HG03571 (cell line): Measurements from ENCODE around the gene TECR.
"Not testable (repeated sequence)": the region's sequence is repeated elsewhere in the genome, so short reads cannot be mapped to it uniquely, and the experiment has no call there.

Experiments
- ATAC-seq: cut with Tn5 transposase; IDR thresholded peaks from one replicate; pipeline ENCODE4 v1.9.1; 2021; ENCODE audit not compliant: unreplicated experiment

Gene TECR, protein sequence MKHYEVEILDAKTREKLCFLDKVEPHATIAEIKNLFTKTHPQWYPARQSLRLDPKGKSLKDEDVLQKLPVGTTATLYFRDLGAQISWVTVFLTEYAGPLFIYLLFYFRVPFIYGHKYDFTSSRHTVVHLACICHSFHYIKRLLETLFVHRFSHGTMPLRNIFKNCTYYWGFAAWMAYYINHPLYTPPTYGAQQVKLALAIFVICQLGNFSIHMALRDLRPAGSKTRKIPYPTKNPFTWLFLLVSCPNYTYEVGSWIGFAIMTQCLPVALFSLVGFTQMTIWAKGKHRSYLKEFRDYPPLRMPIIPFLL

GRCh38 chr19:14529254-14530004 lies at the start of gene TECR:
Gene TECR, plus strand, starts transcription at chr19:14529594. Its CDS starts 103 bp downstream, at chr19:14529697.
- peak; percentile 90 for ATAC-seq

DNA sequence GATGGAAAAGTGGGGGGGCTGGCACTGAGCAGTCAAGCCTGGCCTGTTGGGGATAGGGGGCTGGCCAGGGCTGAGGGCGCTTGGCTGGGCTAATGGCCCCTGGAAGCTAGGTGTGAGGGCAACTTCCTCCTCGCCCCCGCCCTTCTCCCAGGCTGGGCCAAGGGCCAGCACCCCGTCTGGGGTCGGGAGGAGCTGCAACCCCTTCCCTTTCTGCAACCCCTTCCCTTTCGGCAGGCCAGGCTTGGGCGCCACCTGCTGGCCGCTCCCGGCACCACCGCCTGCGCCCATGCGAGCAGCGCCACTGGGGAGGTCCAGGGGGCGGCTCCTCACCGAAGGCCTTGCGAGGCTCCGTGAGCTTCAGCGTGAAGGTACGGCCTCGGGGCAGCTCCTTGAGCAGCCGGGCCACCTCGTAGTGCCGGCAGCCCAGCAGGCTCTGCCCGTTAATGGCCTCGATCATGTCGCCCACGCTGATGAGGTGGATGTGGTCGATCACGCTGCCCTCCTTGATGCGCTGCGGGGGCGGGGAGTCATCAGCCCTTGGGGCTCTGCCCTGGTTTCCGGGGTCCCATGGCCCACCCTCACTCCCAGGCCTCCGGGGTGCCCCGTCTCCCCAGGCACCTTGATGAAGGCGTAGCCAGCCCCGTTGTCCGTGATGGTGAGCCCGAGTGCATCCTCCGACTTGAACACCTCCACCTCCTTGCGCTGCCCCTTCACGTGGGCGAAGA lies 49.3 kb upstream of the TECR start:
- no peak for ATAC-seq

GRCh38 chr19:14480700-14481079 lies 48.7 kb upstream of the TECR start:
- no peak for ATAC-seq

DNA sequence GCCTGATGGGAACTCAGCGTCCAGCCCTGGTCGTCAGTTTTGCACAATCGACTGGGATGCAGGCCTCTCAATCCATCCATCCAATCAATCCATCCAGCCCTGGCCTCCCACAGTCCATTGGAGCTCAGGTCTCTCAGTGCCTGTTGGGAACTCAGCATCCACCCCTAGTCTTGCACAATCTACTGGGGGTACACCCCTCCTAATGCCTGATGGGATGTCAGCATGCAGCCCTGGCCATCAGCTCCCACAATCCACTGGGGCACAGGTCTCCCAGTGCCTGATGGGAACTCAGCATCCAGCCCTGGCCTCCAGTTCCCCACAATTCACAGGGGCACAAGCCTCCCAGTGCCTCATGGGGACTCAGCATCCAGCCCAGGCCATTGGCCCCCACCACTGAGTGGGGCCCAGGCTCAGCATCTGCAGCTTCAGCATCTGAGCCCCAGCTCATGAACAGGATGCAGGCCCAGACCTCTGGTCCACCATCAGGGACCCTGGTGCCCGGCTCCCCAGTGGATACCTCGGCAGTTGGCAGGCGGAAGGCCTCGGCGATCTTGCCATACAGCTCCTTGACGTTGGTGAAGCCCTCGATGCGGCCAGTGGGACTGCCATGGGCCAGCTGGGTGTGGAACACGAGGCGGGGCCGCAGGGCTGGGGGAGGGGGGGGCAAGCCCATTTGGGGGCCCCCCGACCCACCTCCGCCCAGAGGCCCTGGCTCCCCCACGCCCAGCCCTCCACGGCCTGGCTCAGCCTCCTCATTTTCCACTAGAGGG lies 47.0 kb upstream of the TECR start:
- no peak for ATAC-seq

- no peak for ATAC-seq
These were observed 41.8 kb upstream of the TECR start for GRCh38 chr19:14487370-14488125.

DNA sequence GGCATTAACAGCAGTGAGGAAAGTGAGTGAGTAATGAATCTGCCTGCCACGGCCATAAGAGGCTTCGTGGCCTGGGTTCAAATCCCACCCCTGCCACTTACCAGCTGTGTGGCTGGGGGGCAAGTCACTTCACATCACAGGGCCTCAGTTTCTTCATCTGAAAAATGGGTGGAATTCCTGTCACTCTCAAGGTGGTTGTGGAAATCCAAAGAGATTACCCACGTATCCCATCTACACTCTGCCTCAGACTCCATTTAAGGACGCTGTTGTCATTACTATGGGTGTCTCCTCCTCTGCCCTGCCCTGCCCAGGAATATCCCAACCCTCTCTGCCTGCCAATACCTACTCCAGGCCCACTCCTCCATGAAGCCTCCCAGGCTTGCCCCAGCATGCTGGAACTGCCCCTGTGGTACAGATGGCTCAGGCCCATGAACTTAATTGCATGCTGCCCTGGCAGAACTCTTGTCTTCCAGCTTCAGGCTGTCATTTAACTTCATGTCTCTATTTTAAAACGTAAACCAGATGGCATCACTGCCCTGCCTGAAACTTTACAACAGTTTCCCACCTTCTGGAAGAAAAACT lies 36.5 kb upstream of the TECR start:
- ATAC-seq = no peak

GRCh38 chr19:14494411-14494810 lies 35.0 kb upstream of the TECR start:
- ATAC-seq = no peak

DNA sequence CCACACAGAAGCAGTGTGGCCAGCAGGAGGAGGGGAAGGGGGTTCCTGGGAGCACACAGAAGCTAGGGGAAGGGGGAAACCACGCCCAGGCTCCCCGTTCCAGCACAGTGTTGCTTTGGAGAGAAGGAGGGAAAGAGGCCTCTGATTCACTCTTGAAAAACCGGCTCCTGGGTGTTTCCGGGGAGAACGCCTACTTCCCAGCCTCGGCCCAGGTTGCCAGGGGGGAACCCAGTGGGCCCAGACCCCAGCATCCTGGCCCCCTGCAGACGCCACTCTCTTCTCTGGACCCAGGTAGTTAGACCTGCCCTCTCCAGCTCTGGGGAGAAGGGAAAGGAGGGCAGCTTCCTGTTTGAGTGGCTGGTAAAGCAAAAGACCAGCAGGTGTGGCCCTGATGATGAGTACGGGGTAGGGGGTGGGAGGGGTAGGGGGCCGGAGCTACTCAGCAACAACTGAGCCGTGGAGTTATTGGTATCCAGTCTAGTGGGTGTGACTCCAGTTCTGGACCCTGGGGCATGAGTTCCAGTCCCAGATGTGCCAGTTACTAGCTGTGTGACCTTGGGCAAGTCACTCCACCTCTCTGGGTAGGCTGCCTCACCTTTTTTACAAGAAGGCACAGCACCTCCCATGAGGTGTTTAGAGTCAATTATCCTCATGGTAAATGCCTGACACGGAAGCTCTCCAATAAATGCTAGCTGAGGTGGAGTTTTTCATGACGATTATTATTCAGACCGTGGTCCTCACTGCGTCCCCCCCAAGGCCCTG lies 34.3 kb upstream of the TECR start:
- no peak for ATAC-seq

GRCh38 chr19:14495672-14496028 lies 33.7 kb upstream of the TECR start:
- no peak for ATAC-seq

GRCh38 chr19:14496029-14496833 lies 33.2 kb upstream of the TECR start, which contains the start of gene GIPC1:
Gene GIPC1, minus strand, starts transcription at chr19:14496127. Its CDS starts 13,151 bp downstream, at chr19:14482976.
- ATAC-seq = peak; percentile 62

DNA sequence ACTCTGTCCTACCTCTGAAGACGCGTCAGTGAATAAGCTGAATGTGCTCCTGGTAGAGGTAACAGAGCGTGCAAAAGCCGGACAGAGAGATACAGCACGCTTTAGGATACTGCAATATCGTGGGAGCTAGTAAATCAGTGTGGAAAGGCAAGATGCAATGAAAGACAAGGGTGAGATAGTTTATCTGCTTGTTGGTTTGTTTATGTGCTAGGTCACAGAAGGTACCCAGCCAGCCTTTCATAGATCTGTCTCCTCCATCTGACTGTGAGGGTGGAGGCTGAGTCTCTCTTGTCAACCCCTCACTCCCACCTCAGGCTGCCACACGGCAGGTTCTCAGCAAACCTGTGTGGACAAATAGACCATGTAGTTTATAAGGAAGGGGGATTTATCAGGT lies 32.6 kb upstream of the TECR start:
- ATAC-seq = no peak

GRCh38 chr19:14497228-14497921 lies 32.0 kb upstream of the TECR start:
- ATAC-seq = no peak

DNA sequence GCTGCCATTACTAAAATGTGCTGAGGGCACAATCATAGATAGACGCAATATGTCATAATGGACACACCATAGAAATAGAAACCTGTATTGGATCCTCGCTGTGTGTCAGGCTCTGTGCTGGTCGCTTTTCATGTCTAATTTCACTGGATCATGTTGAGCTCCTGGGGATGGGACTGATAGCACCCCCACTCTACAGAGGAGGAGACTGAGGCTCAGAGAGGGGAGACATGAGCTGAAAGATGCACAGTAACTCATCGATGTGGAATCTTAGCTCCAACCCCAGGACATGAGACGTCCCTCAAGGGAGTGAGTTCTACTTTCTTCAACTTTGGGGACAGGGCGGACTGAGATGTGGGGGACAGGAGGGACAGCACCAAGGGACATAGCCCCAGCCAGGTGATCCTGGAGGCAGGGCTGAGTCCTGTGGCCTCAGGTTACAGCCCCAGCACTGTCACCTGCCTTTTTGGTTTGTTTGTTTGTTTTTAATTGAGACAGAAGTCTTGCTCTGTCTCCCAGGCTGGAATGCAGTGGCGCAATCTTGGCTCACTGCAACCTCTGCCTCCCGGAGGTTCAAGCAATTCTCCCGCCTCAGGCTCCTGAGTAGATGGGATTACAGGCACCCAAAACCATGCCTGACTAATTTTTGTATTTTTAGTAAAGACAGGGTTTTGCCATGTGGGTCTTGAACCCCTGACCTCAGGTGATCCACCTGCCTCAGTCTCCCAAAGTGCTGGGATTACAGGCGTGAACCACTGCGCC lies 26.9 kb upstream of the TECR start:
- no peak for ATAC-seq

GRCh38 chr19:14503285-14503684 lies 26.1 kb upstream of the TECR start:
- ATAC-seq = no peak

- ATAC-seq = not testable (repeated sequence)
These were observed 24.8 kb upstream of the TECR start for GRCh38 chr19:14504575-14504974.

GRCh38 chr19:14505488-14506239 lies 23.7 kb upstream of the TECR start:
- ATAC-seq = no peak
